HG02678 (cell line): Measurements from ENCODE around the gene FBXO42.
"Not testable (repeated sequence)": the region's sequence is repeated elsewhere in the genome, so short reads cannot be mapped to it uniquely, and the experiment has no call there.

Experiments
- ATAC-seq: cut with Tn5 transposase; IDR thresholded peaks from one replicate; pipeline ENCODE4 v1.9.1; 2021; ENCODE audit warnings: mild to moderate bottlenecking, moderate library complexity; ENCODE audit not compliant: unreplicated experiment

FBXO42 gene

GRCh38 chr1:16222716-16223115, 129.6 kb downstream of the FBXO42 start:
- not testable (repeated sequence) for ATAC-seq

DNA sequence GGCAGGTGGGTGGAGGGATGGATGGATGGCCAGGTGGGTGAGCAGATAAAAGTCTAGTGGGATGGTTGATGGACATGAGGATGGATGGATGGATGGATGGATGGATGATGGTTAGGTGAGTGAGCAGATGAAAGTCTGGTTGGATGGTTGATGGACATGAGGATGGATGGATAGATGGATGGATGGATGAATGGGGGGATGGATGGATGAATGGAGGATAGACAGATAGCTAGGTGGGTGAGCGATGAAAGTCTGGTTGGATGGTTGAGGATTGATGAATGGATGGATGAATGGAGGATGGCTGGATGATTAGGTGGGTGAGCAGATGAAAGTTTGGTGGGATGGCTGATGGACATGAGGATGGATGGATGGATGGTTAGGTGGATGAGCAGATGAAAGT, 130.8 kb downstream of the FBXO42 start:
- ATAC-seq: no peak

DNA sequence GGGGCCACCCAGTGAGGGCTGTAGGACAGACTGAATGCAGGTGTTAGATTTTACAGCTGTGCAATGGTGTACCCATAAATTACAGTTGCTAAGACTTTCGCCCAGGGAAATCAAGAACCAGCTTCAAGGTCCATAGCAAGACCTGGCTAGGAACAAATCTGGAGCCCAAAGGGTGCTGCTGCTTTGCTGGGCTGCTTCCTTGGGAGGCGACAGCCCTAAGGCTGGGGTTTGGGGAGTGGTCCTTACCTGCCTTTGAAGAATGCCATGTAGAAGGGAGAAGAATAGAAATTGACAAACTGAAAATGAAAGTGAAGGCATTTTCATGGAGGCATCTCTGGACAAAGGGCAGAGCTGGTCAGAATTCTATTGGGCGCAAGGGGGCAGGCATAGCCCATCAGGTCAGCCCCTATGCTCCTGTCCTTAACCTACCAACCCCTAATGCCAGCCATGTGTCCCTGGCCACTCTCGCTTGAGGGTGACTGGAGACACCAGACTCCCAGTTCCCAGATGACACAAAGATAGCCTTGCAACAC, 132.2 kb downstream of the FBXO42 start:
- no peak for ATAC-seq

- no peak for ATAC-seq
These were observed 133.6 kb downstream of the FBXO42 start for GRCh38 chr1:16218674-16219071.

DNA sequence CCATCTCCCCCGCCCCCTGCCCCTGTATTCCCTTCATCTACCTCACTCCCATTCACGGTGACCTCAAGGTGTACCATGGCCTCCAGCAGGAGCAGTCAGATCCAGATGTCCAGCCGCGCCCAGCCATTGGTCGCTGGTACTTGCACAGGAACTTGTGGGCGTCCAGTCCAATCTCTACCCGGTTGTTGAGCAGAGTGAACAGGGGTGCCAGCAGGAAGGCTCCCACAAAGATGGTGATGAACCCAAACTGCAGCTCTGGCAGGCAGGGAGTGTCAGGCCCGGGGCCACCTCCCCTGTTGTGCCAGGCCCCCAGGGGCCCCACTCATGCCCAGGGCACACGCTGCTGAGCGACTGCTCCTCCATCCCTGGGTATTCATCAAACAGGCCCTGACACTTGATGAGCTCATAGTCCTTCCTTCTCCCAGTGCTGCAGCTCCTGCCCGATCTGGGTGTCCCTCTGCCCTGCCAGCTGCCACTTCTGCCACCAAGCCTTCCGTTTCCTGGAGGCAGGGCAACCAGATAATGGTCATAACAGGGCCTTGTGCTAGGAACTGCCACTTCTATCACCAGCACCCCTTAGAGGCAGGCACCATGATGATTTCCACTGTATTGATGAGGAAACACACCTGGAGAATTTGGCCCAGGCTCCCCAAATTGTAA, 134.1 kb downstream of the FBXO42 start:
- ATAC-seq: no peak

DNA sequence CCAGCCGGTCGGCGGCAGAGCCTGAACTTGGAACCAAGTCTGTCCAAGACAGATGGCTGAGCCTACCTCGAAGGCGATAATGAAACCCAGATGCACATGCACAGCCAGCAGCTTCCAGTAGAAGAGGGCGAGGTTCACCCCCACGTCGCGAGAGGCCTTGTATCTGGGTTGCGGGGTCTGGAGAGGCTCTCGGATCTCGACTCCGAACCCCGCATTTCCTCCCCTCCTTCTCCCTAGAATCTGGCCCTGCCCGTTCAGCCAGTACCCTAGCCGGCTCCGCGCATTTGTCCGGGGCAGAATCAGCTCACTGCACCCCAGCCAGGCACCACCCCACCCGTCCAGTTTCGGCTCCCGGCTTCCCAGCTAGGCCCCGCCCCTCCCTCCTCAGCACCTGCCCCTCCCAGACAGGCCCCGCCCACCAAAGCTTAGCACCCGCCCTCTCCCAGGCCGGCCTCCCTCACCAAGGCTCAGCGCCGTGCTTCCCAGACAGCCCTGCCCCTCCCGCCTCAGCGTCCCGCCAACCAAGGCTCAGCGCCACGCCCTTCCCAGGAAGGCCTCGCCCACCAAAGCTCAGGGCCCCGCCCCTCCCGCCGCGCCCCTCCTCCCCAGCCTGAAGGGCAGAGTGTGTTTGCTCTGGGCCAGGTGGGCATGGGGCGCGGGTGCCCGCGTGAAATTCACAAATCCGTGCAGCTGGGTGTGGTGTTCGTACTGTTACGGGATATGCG, 135.1 kb downstream of the FBXO42 start:
- ATAC-seq: peak; percentile 90

DNA sequence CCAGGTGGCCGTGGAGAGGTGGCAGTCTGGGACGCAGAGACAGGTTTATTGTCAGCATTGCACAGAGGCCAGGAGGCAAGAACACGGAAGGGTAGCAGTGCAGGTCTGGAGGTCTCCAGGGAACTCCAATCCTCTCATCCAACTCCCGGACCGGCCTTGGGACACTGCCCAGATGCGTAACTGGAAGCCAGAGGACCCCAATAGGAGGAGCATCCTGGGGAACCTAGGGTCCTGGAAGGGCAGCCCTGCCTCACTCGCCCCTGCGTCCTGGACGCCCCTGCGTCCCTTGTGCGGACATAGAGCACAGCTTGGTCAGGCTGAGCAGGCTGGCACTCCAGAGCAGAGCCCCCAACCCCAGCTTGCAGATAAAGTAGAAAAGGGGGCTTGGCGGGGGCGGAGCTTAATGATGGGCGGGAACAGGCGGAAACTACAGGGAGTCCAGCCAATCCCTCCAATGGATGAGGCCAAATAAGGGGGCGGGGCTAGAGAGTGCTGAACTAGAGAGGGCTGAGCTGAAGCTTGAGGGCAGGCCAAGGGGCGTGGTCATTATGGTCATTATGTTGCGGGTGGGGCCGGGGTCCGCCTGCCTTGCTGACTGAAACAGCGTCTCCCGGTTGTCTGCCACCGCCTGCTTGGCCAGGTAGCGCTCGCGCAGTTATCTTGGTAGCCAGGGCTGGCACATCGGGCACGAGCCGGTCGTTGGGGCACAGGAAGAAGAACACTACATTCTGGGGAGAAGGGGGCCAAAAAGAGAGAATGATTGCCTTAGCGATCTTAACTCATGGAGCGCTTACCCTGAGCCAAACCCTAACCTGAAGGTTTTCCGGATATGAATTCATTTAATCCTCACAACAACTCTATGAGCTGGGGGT, 136.2 kb downstream of the FBXO42 start:
- peak; percentile 40 for ATAC-seq

- not testable (repeated sequence) for ATAC-seq
These were observed 137.0 kb downstream of the FBXO42 start for GRCh38 chr1:16215240-16215639.

DNA sequence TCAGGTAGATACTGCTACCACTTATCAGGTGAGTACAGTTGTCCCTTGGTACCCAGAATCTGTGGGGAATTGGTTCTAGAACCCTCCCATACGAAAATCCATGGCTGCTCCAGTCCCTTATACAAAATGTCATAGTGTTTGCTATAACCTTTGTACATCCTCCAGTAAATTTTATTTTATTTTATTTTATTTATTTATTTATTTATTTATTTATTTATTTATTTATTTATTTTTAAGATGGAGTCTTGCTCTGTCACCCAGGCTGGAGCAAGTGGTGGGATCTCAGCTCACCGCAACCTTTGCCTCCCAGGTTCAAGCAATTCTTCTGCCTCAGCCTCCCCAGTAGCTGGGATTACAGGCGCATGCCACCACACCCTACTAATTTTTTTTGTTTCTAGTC, 138.7 kb downstream of the FBXO42 start:
- not testable (repeated sequence) for ATAC-seq

DNA sequence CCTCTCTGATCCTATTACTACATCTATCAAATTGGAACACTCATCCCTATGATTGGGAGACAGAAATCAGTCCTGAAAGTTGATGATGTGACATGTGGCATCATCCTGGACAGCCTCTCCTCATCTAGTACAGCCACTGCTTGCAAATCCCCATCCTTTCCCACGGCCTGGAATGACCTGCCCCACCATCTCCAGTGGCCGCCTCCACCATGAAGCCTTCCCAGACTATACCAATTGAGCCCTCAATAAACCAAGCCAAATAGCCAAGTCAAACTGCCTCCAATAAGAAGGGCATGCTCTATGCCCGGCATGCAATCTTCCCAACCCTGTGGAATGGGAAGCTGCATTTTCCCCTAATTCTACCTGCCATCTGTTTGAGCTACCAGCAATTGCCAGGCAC, 139.3 kb downstream of the FBXO42 start:
- ATAC-seq: no peak

DNA sequence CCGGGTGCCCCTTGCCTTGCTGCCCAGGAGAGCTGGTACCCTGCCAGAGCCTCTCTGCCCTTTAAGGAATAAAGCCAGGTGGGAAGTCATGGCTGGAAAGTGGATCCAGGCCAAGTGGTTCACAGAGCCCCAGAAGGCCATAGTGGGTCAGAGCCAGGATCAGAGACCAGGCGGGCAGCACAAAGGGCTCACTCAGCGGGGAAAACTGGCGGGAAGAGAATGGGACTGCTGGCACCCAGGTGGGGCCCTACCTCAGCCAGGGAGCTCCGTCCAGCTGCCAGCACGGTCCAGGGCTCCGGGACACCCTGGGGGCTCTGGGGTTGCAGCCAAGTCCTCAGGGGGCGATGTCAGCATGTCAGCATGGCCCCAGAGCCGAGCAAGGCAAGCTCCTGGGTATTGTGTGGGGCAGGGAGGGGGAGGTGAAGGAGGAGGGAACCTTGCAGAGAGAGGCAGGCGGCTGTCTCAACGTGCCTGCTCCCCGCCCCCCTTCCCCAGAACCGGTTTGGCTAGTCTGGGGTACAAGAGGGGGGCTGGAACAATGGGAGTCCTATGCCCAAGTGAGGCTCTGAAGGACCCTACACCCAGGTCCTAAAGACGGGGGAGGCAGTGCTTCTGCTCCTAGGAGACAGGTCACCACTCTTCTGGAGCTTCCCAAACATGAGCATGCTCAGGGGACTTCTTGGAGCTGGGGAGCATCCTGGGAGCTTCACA, 139.9 kb downstream of the FBXO42 start, which contains the start of gene ARHGEF19:
TSS of gene ARHGEF19 (minus strand) at position 402 of the 711 bp plus-strand sequence. CDS start 3,598 bp downstream, outside the sequence.
- ATAC-seq: no peak

DNA sequence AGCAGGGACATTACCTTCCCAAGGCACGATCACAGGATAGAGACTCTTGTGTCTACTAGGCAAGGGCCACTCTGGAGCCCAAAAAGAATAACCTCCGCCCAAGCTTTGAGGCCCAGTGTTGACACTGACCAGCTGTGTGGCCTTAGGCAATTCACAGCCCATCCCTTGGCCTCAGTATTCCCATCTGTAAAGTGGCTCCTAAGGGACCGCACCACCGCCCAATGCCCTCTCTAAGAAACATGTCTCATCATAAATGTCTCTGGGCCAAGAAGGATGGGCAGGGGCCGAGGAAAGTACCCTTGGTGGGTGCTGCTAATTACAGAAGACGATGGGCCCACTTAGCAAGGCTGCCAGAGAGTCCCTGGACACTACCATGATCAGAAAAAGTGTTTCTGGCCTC, 140.5 kb downstream of the FBXO42 start:
- no peak for ATAC-seq

DNA sequence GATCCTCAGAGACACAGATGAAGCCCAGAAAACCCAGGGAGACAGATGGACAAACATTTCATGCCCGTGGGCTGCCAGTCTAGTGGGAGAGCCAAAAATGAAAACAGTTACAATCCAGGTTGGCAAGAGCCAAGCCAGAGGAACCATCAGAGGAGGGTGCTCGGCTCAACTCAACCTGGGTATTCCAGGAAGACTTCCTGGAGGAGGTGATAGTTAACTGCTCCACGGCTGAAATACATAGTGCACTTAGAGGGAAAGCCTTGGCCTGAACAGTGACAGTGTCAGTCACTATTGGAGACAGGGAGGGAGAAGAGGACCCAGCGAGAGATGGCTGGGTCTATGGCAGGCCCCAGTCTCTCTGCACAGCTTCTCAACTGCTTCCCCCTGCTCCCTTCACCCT, 141.7 kb downstream of the FBXO42 start:
- no peak for ATAC-seq

DNA sequence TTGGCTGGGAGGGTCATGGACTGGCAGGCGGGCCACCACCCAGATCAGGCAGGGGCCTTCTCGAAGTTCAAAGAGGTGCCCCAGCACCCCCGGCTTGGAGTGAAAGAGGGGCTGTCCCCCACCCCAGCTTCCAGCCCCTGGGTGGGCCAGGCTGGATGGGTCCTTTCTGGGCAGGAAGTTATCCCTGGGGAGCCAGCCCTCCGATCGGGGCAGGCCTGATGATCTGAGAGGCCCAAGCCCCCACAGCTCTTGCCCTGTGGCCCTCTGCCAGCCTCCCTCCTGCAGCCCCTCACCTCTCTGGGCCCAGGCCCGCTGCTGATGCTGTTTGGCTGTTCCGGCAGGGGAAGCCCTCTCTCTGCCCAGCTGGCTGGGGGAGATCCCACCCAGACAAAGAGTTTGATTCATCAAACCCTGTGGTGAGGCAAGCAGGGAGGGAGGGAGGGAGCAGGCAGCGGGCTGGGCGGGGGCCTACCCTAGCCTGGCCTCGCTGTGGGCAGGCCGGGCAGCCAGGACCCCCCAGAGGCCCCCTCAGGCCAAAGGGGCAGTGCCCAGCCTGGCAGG, 142.4 kb downstream of the FBXO42 start:
- no peak for ATAC-seq

DNA sequence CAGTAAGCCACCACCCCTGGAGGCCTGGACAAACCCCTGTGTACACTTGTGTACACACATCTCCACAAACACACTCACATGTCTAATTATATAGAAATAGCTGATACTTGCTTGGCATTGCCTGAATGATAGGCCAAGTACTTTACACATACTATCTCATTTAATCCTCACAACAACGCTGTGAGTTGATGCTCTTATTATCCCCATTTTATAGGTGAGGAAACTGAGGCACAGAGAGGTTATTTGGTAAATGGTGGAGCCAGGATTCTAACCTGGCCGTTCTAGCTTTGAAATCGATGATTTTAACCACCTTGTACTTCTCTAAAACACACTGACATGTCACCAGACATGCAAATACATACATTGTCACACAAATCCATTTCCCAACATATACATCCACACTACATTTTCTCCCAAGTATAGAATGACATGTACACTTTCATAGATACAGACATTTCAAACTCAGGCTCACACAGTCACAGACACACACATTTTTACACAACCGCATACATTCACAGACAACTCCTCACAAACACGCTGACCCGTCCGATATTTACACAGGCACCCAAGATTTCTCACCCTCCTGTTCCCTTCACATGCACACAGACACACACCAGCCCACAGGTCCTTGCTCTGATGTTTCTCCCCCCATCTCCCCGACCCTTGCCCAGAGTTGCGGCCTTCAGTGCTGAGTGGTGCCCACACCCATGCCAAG, 143.0 kb downstream of the FBXO42 start:
- ATAC-seq: no peak

DNA sequence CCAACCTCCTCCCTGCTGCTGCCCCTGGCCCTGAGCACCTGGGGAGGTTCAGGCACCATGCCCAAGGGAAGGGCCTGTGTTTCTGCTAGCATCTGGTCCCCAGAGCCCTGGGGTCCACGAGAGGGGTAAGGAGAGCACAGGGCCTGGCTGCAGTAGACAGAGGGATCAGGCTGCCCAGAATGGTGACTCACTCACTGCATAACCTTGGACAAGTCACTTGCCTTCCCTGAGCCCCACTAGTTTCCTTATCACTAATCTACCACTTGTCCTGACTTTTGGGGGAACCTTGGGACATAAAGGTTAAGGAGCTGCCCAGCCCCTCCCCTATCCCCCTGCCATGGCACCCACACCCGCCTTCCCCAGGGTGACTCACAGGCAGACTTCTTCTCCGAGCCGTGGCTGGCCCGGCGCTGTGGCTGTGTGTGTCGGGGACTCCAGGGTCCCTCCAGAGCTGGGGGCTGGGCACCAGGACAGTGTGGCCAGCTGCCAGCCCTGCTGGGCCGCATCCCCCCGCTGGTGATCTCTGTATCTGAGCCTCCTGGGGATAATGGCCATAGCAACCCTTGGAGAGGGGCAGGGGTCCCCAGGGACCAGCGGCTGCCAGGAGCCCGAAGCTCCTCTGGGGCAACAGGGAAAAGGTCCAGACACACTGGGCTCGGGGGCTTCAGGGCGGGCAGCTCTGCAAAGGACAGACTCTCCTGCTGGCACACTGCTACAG, 143.9 kb downstream of the FBXO42 start:
- ATAC-seq: no peak

GRCh38 chr1:16207318-16208269, 144.7 kb downstream of the FBXO42 start:
- no peak for ATAC-seq
